HG03196 (cell line): Measurements from ENCODE around the gene VGLL3.
"Not testable (repeated sequence)": the region's sequence is repeated elsewhere in the genome, so short reads cannot be mapped to it uniquely, and the experiment has no call there.

Experiments
- ATAC-seq: cut with Tn5 transposase; IDR thresholded peaks from one replicate; pipeline ENCODE4 v1.9.1; 2021; ENCODE audit not compliant: unreplicated experiment

VGLL3 gene

GRCh38 chr3:86990734-86991481 lies at the start of gene VGLL3:
Gene VGLL3, minus strand, starts transcription at chr3:86991149. Its CDS starts 406 bp downstream, at chr3:86990743.
- ATAC-seq: no peak

GRCh38 chr3:87037652-87038051 lies 46.7 kb upstream of the VGLL3 start:
- ATAC-seq: no peak

- ATAC-seq: no peak
Observed at GRCh38 chr3:87036671-87037070, 45.7 kb upstream of the VGLL3 start.

GRCh38 chr3:87035339-87035738 lies 44.4 kb upstream of the VGLL3 start:
- no peak for ATAC-seq

GRCh38 chr3:87033205-87033604 lies 42.3 kb upstream of the VGLL3 start:
- ATAC-seq: no peak

GRCh38 chr3:87025661-87026645 lies 35.0 kb upstream of the VGLL3 start:
- no peak for ATAC-seq

GRCh38 chr3:87017370-87017769 lies 26.4 kb upstream of the VGLL3 start:
- not testable (repeated sequence) for ATAC-seq

GRCh38 chr3:87009271-87009670 lies 18.3 kb upstream of the VGLL3 start:
- ATAC-seq: no peak

- no peak for ATAC-seq
Observed at GRCh38 chr3:87006844-87007439, 16.0 kb upstream of the VGLL3 start.

GRCh38 chr3:87004883-87005282 lies 13.9 kb upstream of the VGLL3 start:
- no peak for ATAC-seq

GRCh38 chr3:87002346-87002745 lies 11.4 kb upstream of the VGLL3 start:
- no peak for ATAC-seq

- ATAC-seq: no peak
Observed at GRCh38 chr3:87001473-87002098, 10.6 kb upstream of the VGLL3 start.

GRCh38 chr3:87000940-87001339 lies 10.0 kb upstream of the VGLL3 start:
- no peak for ATAC-seq

- ATAC-seq: no peak
Observed at GRCh38 chr3:86998569-86998968, 7.6 kb upstream of the VGLL3 start.

- ATAC-seq: no peak
Observed at GRCh38 chr3:86996261-86996955, 5.5 kb upstream of the VGLL3 start.

- ATAC-seq: no peak
Observed at GRCh38 chr3:86995537-86995936, 4.6 kb upstream of the VGLL3 start.

- no peak for ATAC-seq
Observed at GRCh38 chr3:86993704-86994103, 2.8 kb upstream of the VGLL3 start.

- ATAC-seq: no peak
Observed at GRCh38 chr3:86991840-86992435, 989 bp upstream of the VGLL3 start.

- ATAC-seq: no peak
Observed at GRCh38 chr3:86991482-86991815, 500 bp upstream of the VGLL3 start.

GRCh38 chr3:86990012-86990733 lies 776 bp downstream of the VGLL3 start:
- no peak for ATAC-seq
